Karpas-422 (cell line): ENCODE measurements around the gene HARS1. TPM values are rescaled to one million over a fixed set of nuclear protein-coding genes. Genes with fewer than 3 reads are reported as not detected.

Experiments used
- DNase-seq: peaks from one replicate; pipeline ENCODE4 v3.0.0-alpha.2; 2015
- H2AFZ ChIP-seq: fragments of 200-600 bp; sonication (generic); 2 replicates; pipeline ENCODE4 v1.6.1; 2014; ENCODE audit warnings: antibody characterized with exemption, low read length, mixed read lengths
- H3K27ac ChIP-seq: fragments of 200-600 bp; sonication (generic); 2 replicates; pipeline ENCODE4 v1.5.1; 2014; ENCODE audit warnings: mild to moderate bottlenecking, low read length, moderate library complexity
- H3K27me3 ChIP-seq: fragments of 200-600 bp; sonication (generic); 2 replicates; pipeline ENCODE4 v1.6.1; 2014; ENCODE audit warnings: low read length, mixed read lengths
- H3K36me3 ChIP-seq: fragments of 200-600 bp; sonication (generic); 2 replicates; pipeline ENCODE4 v1.6.1; 2014; ENCODE audit warnings: low read length, mixed read lengths; ENCODE audit not compliant: insufficient read depth
- H3K4me1 ChIP-seq: fragments of 200-600 bp; sonication (generic); 2 replicates; pipeline ENCODE4 v1.6.1; 2014; ENCODE audit warnings: mild to moderate bottlenecking, low read length, mixed read lengths
- H3K4me2 ChIP-seq: fragments of 200-600 bp; sonication (generic); 2 replicates; pipeline ENCODE4 v1.6.1; 2014; ENCODE audit warnings: low read length, low read depth, mild to moderate bottlenecking; ENCODE audit not compliant: poor library complexity, severe bottlenecking
- H3K4me3 ChIP-seq: fragments of 200-600 bp; sonication (generic); 2 replicates; pipeline ENCODE4 v1.5.1; 2014; ENCODE audit warnings: mild to moderate bottlenecking, antibody characterized with exemption, low read length, mixed read lengths
- H3K79me2 ChIP-seq: fragments of 200-600 bp; sonication (generic); 2 replicates; pipeline ENCODE4 v1.6.1; 2014; ENCODE audit warnings: mild to moderate bottlenecking, low read length, mixed read lengths
- H3K9ac ChIP-seq: fragments of 200-600 bp; sonication (generic); 2 replicates; pipeline ENCODE4 v1.6.0; 2014; ENCODE audit warnings: low read length
- H3K9me2 ChIP-seq: fragments of 200-600 bp; sonication (generic), shearing (Covaris generic); replicated peaks from 2 replicates; pipeline ENCODE4 v1.6.0; 2014; ENCODE audit warnings: mild to moderate bottlenecking, low read length, moderate library complexity; ENCODE audit not compliant: insufficient read depth
- H3K9me3 ChIP-seq: fragments of 300-700, 200-600 bp; sonication (generic); 2 replicates; pipeline ENCODE4 v1.6.1; 2014; ENCODE audit warnings: low read length, mixed read lengths
- H4K20me1 ChIP-seq: fragments of 200-600 bp; sonication (generic); 2 replicates; pipeline ENCODE4 v1.6.1; 2014; ENCODE audit warnings: mild to moderate bottlenecking, antibody characterized with exemption, low read length, low read depth; ENCODE audit not compliant: insufficient read depth
- total RNA-seq: library from RNA; depleted of rRNA; stranded (reverse); fragments of >200 nt; shearing (Covaris generic); gene quantifications from 2 replicates; pipeline ENCODE4 v1.2.3, GENCODE V29; 2014; ENCODE audit warnings: low replicate concordance

Gene HARS1
- total RNA-seq, 1 experiment from 2014 or later: 29.9 TPM

GRCh38 chr5:140694276-140694675 is 3.1 kb upstream of the HARS1 start:
- Histone ChIP-seq H3K27me3 (no peaks in the 10 kb centered on the region), H3K9ac (no peak overlapping the region), H3K9me2 (no peaks in the 10 kb centered on the region), H3K36me3 (peaks cover 46% of the 10 kb centered on the region), H3K4me3 (no peak overlapping the region), H4K20me1 (no peaks in the 10 kb centered on the region), H3K79me2 (peaks cover 51% of the 10 kb centered on the region), H3K27ac (no peak overlapping the region), H2AFZ (no peak overlapping the region), H3K4me1 (peaks cover 20% of the 10 kb centered on the region), H3K9me3 (no peaks in the 10 kb centered on the region), H3K4me2 (no peak overlapping the region)
- no peak for DNase-seq

DNA sequence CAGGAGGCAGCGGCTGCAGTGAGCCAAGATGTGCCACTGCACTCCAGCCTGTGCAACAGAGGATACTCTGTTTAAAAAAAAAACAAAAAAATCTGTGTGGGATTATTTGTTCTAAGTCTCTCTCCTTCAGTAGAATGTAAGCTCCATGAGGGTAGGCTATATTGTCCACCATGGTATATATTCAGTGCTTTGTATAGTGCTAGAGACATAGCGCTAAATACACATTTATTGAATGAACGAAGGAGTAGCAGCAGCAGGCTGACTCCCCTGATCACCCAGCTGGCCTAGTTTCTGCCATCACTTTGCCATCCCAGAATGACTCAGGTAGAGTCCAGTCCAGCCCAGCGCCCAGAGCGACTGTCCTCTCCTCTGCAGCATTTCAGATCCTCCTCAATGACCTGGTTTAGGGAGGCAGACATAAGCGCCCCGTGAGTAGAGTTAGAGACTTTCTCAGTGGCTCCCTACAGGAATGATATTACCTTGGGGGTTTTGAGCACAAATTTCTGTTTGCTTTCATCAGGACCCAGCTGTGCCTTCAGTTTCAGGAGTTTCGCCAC is 716 bp downstream of the HARS1 start:
- no peak for DNase-seq
- H3K9me2 ChIP-seq: no peaks in the 10 kb centered on the region
- peak overlapping the region; percentile 88 for H3K9ac ChIP-seq
- H3K4me1 ChIP-seq: peaks cover 20% of the 10 kb centered on the region
- H3K27ac ChIP-seq: no peak overlapping the region
- peaks cover 62% of the 10 kb centered on the region for H3K79me2 ChIP-seq
- H3K36me3 ChIP-seq: peaks cover 26% of the 10 kb centered on the region; the same call in 1 of the 2 replicates
- H3K27me3 ChIP-seq: no peaks in the 10 kb centered on the region
- H3K4me2 ChIP-seq: peak overlapping the region; percentile 91
- no peaks in the 10 kb centered on the region for H4K20me1 ChIP-seq
- H3K9me3 ChIP-seq: no peaks in the 10 kb centered on the region
- H3K4me3 ChIP-seq: peak overlapping the region; percentile 88
- H2AFZ ChIP-seq: no peak overlapping the region

DNA sequence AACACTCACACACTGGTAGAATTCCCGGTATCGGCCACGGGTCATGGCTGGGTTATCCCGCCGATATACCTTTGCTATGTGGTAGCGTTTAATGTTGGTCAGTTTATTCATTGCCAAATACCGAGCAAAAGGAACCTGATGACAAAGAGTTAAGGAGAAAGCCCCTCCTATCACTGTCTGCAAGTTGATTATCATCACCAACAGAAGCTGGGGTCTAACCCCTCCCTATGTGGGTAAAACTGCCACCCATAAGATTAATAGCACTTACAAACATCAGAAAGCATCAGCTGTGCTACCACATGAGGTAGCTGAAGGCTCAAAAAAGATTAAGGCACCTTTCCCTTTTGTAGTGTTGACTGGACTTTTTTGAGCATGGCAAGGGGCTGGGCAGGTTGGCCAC is 12.2 kb downstream of the HARS1 start:
- no peak for DNase-seq
- H4K20me1 ChIP-seq: no peaks in the 10 kb centered on the region
- no peaks in the 10 kb centered on the region for H3K27me3 ChIP-seq
- H3K9me2 ChIP-seq: no peaks in the 10 kb centered on the region
- H3K4me1 ChIP-seq: no peaks in the 10 kb centered on the region
- H3K36me3 ChIP-seq: peaks cover 20% of the 10 kb centered on the region
- H3K79me2 ChIP-seq: no peaks in the 10 kb centered on the region
- H3K9ac ChIP-seq: no peak overlapping the region
- H3K4me2 ChIP-seq: no peak overlapping the region
- no peak overlapping the region for H3K27ac ChIP-seq
- no peaks in the 10 kb centered on the region for H3K9me3 ChIP-seq
- no peak overlapping the region for H3K4me3 ChIP-seq
- H2AFZ ChIP-seq: no peak overlapping the region

- no peak overlapping the region for H3K27ac ChIP-seq
- no peak for DNase-seq
- no peaks in the 10 kb centered on the region for H3K79me2 ChIP-seq
- no peaks in the 10 kb centered on the region for H3K4me1 ChIP-seq
- H4K20me1 ChIP-seq: no peaks in the 10 kb centered on the region
- no peaks in the 10 kb centered on the region for H3K9me2 ChIP-seq
- no peaks in the 10 kb centered on the region for H3K27me3 ChIP-seq
- no peak overlapping the region for H2AFZ ChIP-seq
- H3K9me3 ChIP-seq: no peaks in the 10 kb centered on the region
- no peak overlapping the region for H3K4me2 ChIP-seq
- H3K4me3 ChIP-seq: no peak overlapping the region
- H3K9ac ChIP-seq: no peak overlapping the region
- peaks cover 17% of the 10 kb centered on the region for H3K36me3 ChIP-seq
Observed at GRCh38 chr5:140677947-140678346, 13.2 kb downstream of the HARS1 start.

GRCh38 chr5:140674629-140675028 is 16.5 kb downstream of the HARS1 start:
- peaks cover 20% of the 10 kb centered on the region for H3K36me3 ChIP-seq

GRCh38 chr5:140674211-140674610 is 17.0 kb downstream of the HARS1 start:
- Histone ChIP-seq H3K9me3 (no peaks in the 10 kb centered on the region), H3K9me2 (no peaks in the 10 kb centered on the region), H3K4me1 (no peaks in the 10 kb centered on the region), H3K36me3 (peaks cover 24% of the 10 kb centered on the region), H3K9ac (no peak overlapping the region), H3K79me2 (peaks cover 3% of the 10 kb centered on the region; the same call in 1 of the 2 replicates), H2AFZ (no peak overlapping the region), H3K4me3 (no peak overlapping the region), H3K4me2 (no peak overlapping the region), H4K20me1 (no peaks in the 10 kb centered on the region), H3K27ac (no peak overlapping the region), H3K27me3 (no peaks in the 10 kb centered on the region)
- no peak for DNase-seq

More at GRCh38 chr5:140674629-140675028, 16.5 kb downstream of the HARS1 start:
- Histone ChIP-seq H3K79me2 (peaks cover 3% of the 10 kb centered on the region; the same call in 1 of the 2 replicates), H3K9me3 (no peaks in the 10 kb centered on the region), H3K9ac (no peak overlapping the region), H3K4me3 (no peak overlapping the region), H3K9me2 (no peaks in the 10 kb centered on the region), H4K20me1 (no peaks in the 10 kb centered on the region), H3K27me3 (no peaks in the 10 kb centered on the region), H3K27ac (no peak overlapping the region), H2AFZ (no peak overlapping the region), H3K4me1 (no peaks in the 10 kb centered on the region), H3K4me2 (no peak overlapping the region)
- no peak for DNase-seq

GRCh38 chr5:140673187-140673976 is 17.8 kb downstream of the HARS1 start, which contains the start of gene DND1:
Gene DND1 (minus strand): TSS chr5:140673576. CDS start chr5:140673542, 34 bp downstream.
- Histone ChIP-seq H3K27ac (no peak within 1 kb of the TSS), H3K79me2 (peaks cover 9% of the 10 kb centered on the region), H3K9ac (no peak within 1 kb of the TSS), H4K20me1 (0 out of 2 replicates have a peak, but pooled peaks cover under 1% of the 10 kb centered on the region), H3K4me2 (no peak within 1 kb of the TSS), H3K27me3 (no peaks in the 10 kb centered on the region), H2AFZ (no peak within 1 kb of the TSS), H3K4me3 (no peak within 1 kb of the TSS), H3K4me1 (no peaks in the 10 kb centered on the region), H3K9me2 (no peaks in the 10 kb centered on the region), H3K36me3 (peaks cover 28% of the 10 kb centered on the region), H3K9me3 (no peaks in the 10 kb centered on the region)
- DNase-seq: no peak

- H3K9me3 ChIP-seq: no peaks in the 10 kb centered on the region
- H3K9me2 ChIP-seq: no peaks in the 10 kb centered on the region
- no peak overlapping the region for H3K9ac ChIP-seq
- no peak overlapping the region for H3K27ac ChIP-seq
- no peaks in the 10 kb centered on the region for H3K27me3 ChIP-seq
- H2AFZ ChIP-seq: no peak overlapping the region
- no peak for DNase-seq
- no peak overlapping the region for H3K4me3 ChIP-seq
- peaks cover 35% of the 10 kb centered on the region for H3K36me3 ChIP-seq
- 0 out of 2 replicates have a peak, but pooled peaks cover 2% of the 10 kb centered on the region for H4K20me1 ChIP-seq
- H3K79me2 ChIP-seq: peaks cover 17% of the 10 kb centered on the region
- no peak overlapping the region for H3K4me2 ChIP-seq
- no peaks in the 10 kb centered on the region for H3K4me1 ChIP-seq
Observed at GRCh38 chr5:140672455-140673186, 18.5 kb downstream of the HARS1 start.
